HepG2 (cell line): ENCODE measurements around the gene HSPA5. TPM values are rescaled to one million over a fixed set of nuclear protein-coding genes. Genes with fewer than 3 reads are reported as not detected.

ENCODE experiments used
- ARNT ChIP-seq: fragments of 450-650 bp; IDR thresholded peaks from 2 replicates; pipeline ENCODE4 v1.6.1; 2017
- BCL3 ChIP-seq: sonication (generic); formaldehyde crosslinking; IDR thresholded peaks from 2 replicates; pipeline ENCODE4 v1.5.1; 2020; ENCODE audit warnings: mild to moderate bottlenecking, missing genetic modification reagents, moderate library complexity
- ELF1 ChIP-seq: sonication (generic); formaldehyde crosslinking; IDR thresholded peaks from 2 replicates; pipeline ENCODE4 v1.4.0; 2020; ENCODE audit warnings: missing genetic modification reagents
- GTF3A ChIP-seq: sonication (generic); formaldehyde crosslinking; conservative IDR thresholded peaks from 2 replicates; pipeline ENCODE4 v1.4.0; 2020; ENCODE audit warnings: mild to moderate bottlenecking, missing genetic modification reagents
- KDM1A ChIP-seq: IDR thresholded peaks from 2 replicates; pipeline ENCODE4 v1.6.1; 2016; ENCODE audit warnings: missing compliant biosample characterization
- KDM2A ChIP-seq: sonication (generic); formaldehyde crosslinking; IDR thresholded peaks from 2 replicates; pipeline ENCODE4 v1.4.0; 2020; ENCODE audit warnings: low read depth, missing genetic modification reagents, borderline replicate concordance
- KLF9 ChIP-seq: IDR thresholded peaks from 2 replicates; pipeline ENCODE4 v1.6.1; 2016; ENCODE audit warnings: low read depth
- MAFG ChIP-seq: sonication (generic); formaldehyde crosslinking; IDR thresholded peaks from 2 replicates; pipeline ENCODE4 v1.5.1; 2020; ENCODE audit warnings: mild to moderate bottlenecking, missing genetic modification reagents
- NCOA2 ChIP-seq: sonication (generic); formaldehyde crosslinking; IDR thresholded peaks from 2 replicates; pipeline ENCODE4 v1.8.0; 2022; ENCODE audit warnings: inconsistent platforms
- RARG ChIP-seq: sonication (generic); formaldehyde crosslinking; IDR thresholded peaks from 2 replicates; pipeline ENCODE4 v1.4.0; 2020; ENCODE audit warnings: low read depth, mild to moderate bottlenecking, missing genetic modification reagents
- SAFB2 ChIP-seq: sonication (generic); formaldehyde crosslinking; IDR thresholded peaks from 2 replicates; pipeline ENCODE4 v1.5.1; 2020; ENCODE audit warnings: missing genetic modification reagents, low read depth, mild to moderate bottlenecking, borderline replicate concordance
- SALL2 ChIP-seq: sonication (generic); formaldehyde crosslinking; IDR thresholded peaks from 2 replicates; pipeline ENCODE4 v1.8.1; 2023; ENCODE audit warnings: mild to moderate bottlenecking, missing genetic modification reagents, inconsistent platforms
- SMARCE1 ChIP-seq: fragments of 450-650 bp; IDR thresholded peaks from 2 replicates; pipeline ENCODE4 v1.6.1; 2017; ENCODE audit warnings: borderline replicate concordance
- SNAI1 ChIP-seq: sonication (generic); formaldehyde crosslinking; IDR thresholded peaks from 2 replicates; pipeline ENCODE4 v1.5.0; 2020; ENCODE audit warnings: mild to moderate bottlenecking, missing genetic modification reagents, borderline replicate concordance
- SOX5 ChIP-seq: IDR thresholded peaks from 2 replicates; pipeline ENCODE4 v1.6.1; 2016; ENCODE audit warnings: borderline replicate concordance
- THAP7 ChIP-seq: sonication (generic); formaldehyde crosslinking; IDR thresholded peaks from 2 replicates; pipeline ENCODE4 v1.8.1; 2023; ENCODE audit warnings: mild to moderate bottlenecking, missing genetic modification reagents
- XBP1 ChIP-seq: sonication (generic); formaldehyde crosslinking; IDR thresholded peaks from 2 replicates; pipeline ENCODE4 v1.5.0; 2020; ENCODE audit warnings: missing genetic modification reagents
- ZFP36L2 ChIP-seq: sonication (generic); formaldehyde crosslinking; IDR thresholded peaks from 2 replicates; pipeline ENCODE4 v1.4.0; 2020; ENCODE audit warnings: missing genetic modification reagents
- ZNF143 ChIP-seq: sonication (generic); formaldehyde crosslinking; IDR thresholded peaks from 2 replicates; pipeline ENCODE4 v1.4.0; 2020; ENCODE audit warnings: missing genetic modification reagents
- ZNF263 ChIP-seq: sonication (generic); formaldehyde crosslinking; IDR thresholded peaks from 2 replicates; pipeline ENCODE4 v1.4.0; 2020; ENCODE audit warnings: missing genetic modification reagents
- ZNF546 ChIP-seq: sonication (generic); formaldehyde crosslinking; conservative IDR thresholded peaks from 2 replicates; pipeline ENCODE4 v1.8.1; 2023; ENCODE audit warnings: mild to moderate bottlenecking, missing genetic modification reagents
- ZNF589 ChIP-seq: sonication (generic); formaldehyde crosslinking; conservative IDR thresholded peaks from 2 replicates; pipeline ENCODE4 v1.8.0; 2022; ENCODE audit warnings: mild to moderate bottlenecking, moderate library complexity, missing genetic modification reagents
- ZNF775 ChIP-seq: sonication (generic); formaldehyde crosslinking; IDR thresholded peaks from 2 replicates; pipeline ENCODE4 v1.4.0; 2020; ENCODE audit warnings: missing genetic modification reagents, mild to moderate bottlenecking, moderate library complexity, borderline replicate concordance
- polyA plus RNA-seq, 8 experiments: library from polyadenylated mRNA; depleted of rRNA in 3 of 8; stranded (reverse) in 7 of 8; unstranded in 1 of 8; fragments of >200 nt; fragmentation: Illumina TruSeq in 4 of 8; extraction: Trizol in 4 of 8; gene quantifications; 2 replicates each; pipeline versions ENCODE4 v1.2.1 to v1.2.3, GENCODE V29; 2011 to 2016; ENCODE audit warnings: low read depth in 4 of 8, missing spikeins in 1 of 8, mixed read lengths in 1 of 8; ENCODE audit not compliant: insufficient read depth in 1 of 8
- total RNA-seq, 5 experiments: library from RNA; depleted of rRNA; stranded (reverse); fragments of >200 nt; fragmentation: Illumina TruSeq; extraction: Trizol; gene quantifications; 2 replicates each; pipeline ENCODE4 v1.2.3, GENCODE V29; 2016; ENCODE audit warnings: low read depth in 1 of 5
- TF ChIP-seq, protein P1 (sequence below): IDR thresholded peaks from 2 replicates; pipeline ENCODE4 v1.6.1; 2016; ENCODE audit warnings: missing compliant biosample characterization, missing genetic modification reagents, borderline replicate concordance
- TF ChIP-seq, protein P2 (sequence below): sonication (generic); formaldehyde crosslinking; IDR thresholded peaks from 2 replicates; pipeline ENCODE4 v1.5.1; 2020; ENCODE audit warnings: missing genetic modification reagents, mild to moderate bottlenecking, borderline replicate concordance
- TF ChIP-seq, protein P3 (sequence below): sonication (generic); formaldehyde crosslinking; IDR thresholded peaks from 2 replicates; pipeline ENCODE4 v1.4.0; 2020; ENCODE audit warnings: mild to moderate bottlenecking, missing genetic modification reagents

HSPA5 gene
- total and polyA plus RNA-seq, 2 of the 13 experiments (the other 11 are each of a cell fraction or from before 2014, with no cell fraction given) = 201 to 206 TPM

GRCh38 chr9:125241000-125241862 is at the start of gene HSPA5 (continued):
- TF ChIP-seq SOX5 (CRISPR knock-in tag) (no peak), SMARCE1 (no peak), BCL3 (CRISPR knock-in tag) (peak; percentile 92), SALL2 (CRISPR knock-in tag) (peak; percentile 22; the same call in 1 of the 2 replicates), KLF9 (CRISPR knock-in tag) (0 out of 2 replicates have a peak, but pooled peaks have one; percentile 5), ELF1 (CRISPR knock-in tag) (peak; percentile 52), ARNT (no peak), RARG (CRISPR knock-in tag) (0 out of 2 replicates have a peak, but pooled peaks have one; percentile 30), SNAI1 (peak; percentile 77; the same call in 1 of the 2 replicates), MAFG (CRISPR knock-in tag) (0 out of 2 replicates have a peak, but pooled peaks have one; percentile 48), KDM2A (peak; percentile 70; the same call in 1 of the 2 replicates), KDM1A (CRISPR knock-in tag) (no peak), ZNF546 (no peak), ZNF775 (CRISPR knock-in tag) (peak; percentile 6; the same call in 1 of the 2 replicates), SAFB2 (CRISPR knock-in tag) (peak; percentile 54; the same call in 1 of the 2 replicates), XBP1 (CRISPR knock-in tag) (peak; percentile 99), GTF3A (CRISPR knock-in tag) (no peak), THAP7 (CRISPR knock-in tag) (peak; percentile 89; the same call in 1 of the 2 replicates), ZNF589 (CRISPR knock-in tag) (peak; percentile 21; the same call in 1 of the 2 replicates), ZNF263 (CRISPR knock-in tag) (no peak; the same call in 1 of the 2 replicates), NCOA2 (CRISPR knock-in tag) (peak; percentile 34; the same call in 1 of the 2 replicates), ZFP36L2 (no peak), ZNF143 (CRISPR knock-in tag) (no peak)
- TF ChIP-seq, protein P1, sequence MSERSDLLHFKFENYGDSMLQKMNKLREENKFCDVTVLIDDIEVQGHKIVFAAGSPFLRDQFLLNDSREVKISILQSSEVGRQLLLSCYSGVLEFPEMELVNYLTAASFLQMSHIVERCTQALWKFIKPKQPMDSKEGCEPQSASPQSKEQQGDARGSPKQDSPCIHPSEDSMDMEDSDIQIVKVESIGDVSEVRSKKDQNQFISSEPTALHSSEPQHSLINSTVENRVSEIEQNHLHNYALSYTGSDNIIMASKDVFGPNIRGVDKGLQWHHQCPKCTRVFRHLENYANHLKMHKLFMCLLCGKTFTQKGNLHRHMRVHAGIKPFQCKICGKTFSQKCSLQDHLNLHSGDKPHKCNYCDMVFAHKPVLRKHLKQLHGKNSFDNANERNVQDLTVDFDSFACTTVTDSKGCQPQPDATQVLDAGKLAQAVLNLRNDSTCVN = peak; percentile 15; the same call in 1 of the 2 replicates
- TF ChIP-seq, protein P2, sequence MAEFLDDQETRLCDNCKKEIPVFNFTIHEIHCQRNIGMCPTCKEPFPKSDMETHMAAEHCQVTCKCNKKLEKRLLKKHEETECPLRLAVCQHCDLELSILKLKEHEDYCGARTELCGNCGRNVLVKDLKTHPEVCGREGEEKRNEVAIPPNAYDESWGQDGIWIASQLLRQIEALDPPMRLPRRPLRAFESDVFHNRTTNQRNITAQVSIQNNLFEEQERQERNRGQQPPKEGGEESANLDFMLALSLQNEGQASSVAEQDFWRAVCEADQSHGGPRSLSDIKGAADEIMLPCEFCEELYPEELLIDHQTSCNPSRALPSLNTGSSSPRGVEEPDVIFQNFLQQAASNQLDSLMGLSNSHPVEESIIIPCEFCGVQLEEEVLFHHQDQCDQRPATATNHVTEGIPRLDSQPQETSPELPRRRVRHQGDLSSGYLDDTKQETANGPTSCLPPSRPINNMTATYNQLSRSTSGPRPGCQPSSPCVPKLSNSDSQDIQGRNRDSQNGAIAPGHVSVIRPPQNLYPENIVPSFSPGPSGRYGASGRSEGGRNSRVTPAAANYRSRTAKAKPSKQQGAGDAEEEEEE = no peak
- TF ChIP-seq, protein P3, sequence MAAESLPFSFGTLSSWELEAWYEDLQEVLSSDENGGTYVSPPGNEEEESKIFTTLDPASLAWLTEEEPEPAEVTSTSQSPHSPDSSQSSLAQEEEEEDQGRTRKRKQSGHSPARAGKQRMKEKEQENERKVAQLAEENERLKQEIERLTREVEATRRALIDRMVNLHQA (CRISPR knock-in tag) = no peak
